Pancreas (tissue), 10 donors: ENCODE results near the gene MAP7D3. TPM values are rescaled to one million over a fixed set of nuclear protein-coding genes. Genes with fewer than 3 reads are reported as not detected.

ENCODE experiments used
- ATAC-seq, 4 donors: fragments of 200-7000 bp; cut with Tn5 transposase; one replicate each; pipeline versions ENCODE4 v1.8.0 to v1.9.1; 2020; ENCODE audit warnings: mild to moderate bottlenecking in 4 of 4, moderate library complexity in 4 of 4
- DNase-seq, 6 donors: peaks; one replicate each; pipeline ENCODE4 v3.0.0-alpha.2; 2020
- FAIRE-seq: peaks from 2 replicates; lab custom pipeline; 2012; peaks lifted over from hg19 to GRCh38; lab: Jason Lieb, UNC
- H3K27ac ChIP-seq, 4 donors: fragments of 200-600 bp; sonication (generic); 1 replicate in 3 of 4; 2 replicates in 1 of 4; pipeline versions ENCODE4 v1.5.0 to v1.8.0; 2020
- H3K27me3 ChIP-seq, 4 donors: fragments of 200-600 bp; one replicate each; pipeline ENCODE4 v1.8.0; 2021
- H3K36me3 ChIP-seq, 3 donors: fragments of 200-600 bp; sonication (generic) in 1 of 3; one replicate each; pipeline versions ENCODE4 v1.5.0 to v1.8.0; 2020 to 2021
- H3K4me1 ChIP-seq, 3 donors: fragments of 200-600 bp; one replicate each; pipeline ENCODE4 v1.8.0; 2021
- H3K4me3 ChIP-seq, 4 donors: fragments of 200-600 bp; sonication (generic) in 2 of 4; one replicate each; pipeline versions ENCODE4 v1.5.0 to v1.8.0; 2020 to 2021
- H3K9me3 ChIP-seq, 4 donors: fragments of 200-600 bp; one replicate each; pipeline ENCODE4 v1.8.0; 2021
- WGBS, 2 donors: extraction: QIAGEN DNeasy Blood & Tissue Kit; methylation state at CpG; one replicate each; pipeline ENCODE4 v1.1.7; 2013; 5-methylcytosine and 5-hydroxymethylcytosine counted together
- intact Hi-C, 3 donors: fragments of 100-400 bp; cut with DNase I; formaldehyde crosslinking; loops; one replicate each; pipeline versions ENCODE4 v1.11.1 to v1.14.2; 2022
- polyA plus RNA-seq, 2 donors: library from polyadenylated mRNA; stranded (reverse); fragments of 200-250 nt; gene quantifications; one replicate each; pipeline ENCODE4 v1.2.3, GENCODE V29; 2013
- total RNA-seq, 6 donors: library from RNA; stranded (reverse); fragmentation: NEBNext Ultra II Directional in 4 of 6; extraction: Animal tissue kit (Norgen Biotek cat#: 25700) in 4 of 6; gene quantifications; one replicate each; pipeline versions ENCODE4 v1.2.1 to v1.2.4, GENCODE V29; 2021 to 2023
- TF ChIP-seq, protein P1 (sequence below), 4 donors: fragments of 200-600 bp; sonication (generic) in 3 of 4; IDR thresholded peaks; one replicate each; pipeline versions ENCODE4 v1.5.0 to v1.8.0; 2021; ENCODE audit warnings: antibody characterized with exemption in 4 of 4
- donor health status: healthy with polysubstance abuse.
- donor health status: DM: no; HTN: no; CAD: no; lungs with moderate emphysema.
- donor health status: DM: no; HTN: no; CAD: no.
- donor health status: control.
- donor health status: control.
- donor health status: Bipolar disorder and iron deficiency.
- donor health status: DM: yes; HTN: yes; CAD: no.
- donor health status: DM: no; HTN: no; CAD: no.
- donor health status: DM: no; HTN: no; CAD: no.
- donor health status: DM: yes; HTN: yes; CAD: no.

The MAP7D3 gene
- total and polyA plus RNA-seq, 8 donors, result 1.1 to 3.6 (median 2.2) TPM

DNA sequence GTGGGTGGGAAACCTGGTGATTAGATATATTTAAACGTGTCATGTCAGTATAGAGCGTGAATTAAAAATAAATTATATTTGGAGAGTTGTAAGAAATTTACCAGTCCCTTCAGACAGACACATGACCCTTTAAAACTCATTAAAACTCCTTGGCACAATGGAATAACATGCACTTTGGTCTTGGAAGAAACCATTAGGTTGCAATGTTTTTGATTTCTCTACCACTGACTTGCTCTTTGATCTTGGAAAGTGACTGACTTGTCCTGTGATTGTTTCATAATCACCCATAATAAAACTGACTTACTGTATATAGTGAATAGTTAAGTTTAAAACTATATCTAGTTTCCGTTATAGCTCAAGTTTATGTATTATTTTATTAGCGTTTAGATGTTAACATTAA lies 68.0 kb downstream of the MAP7D3 start:
- FAIRE-seq, result no peak
- 60 to 70% methylated on average over 4 of the region's 4 CpGs for WGBS, 2 donors

DNA sequence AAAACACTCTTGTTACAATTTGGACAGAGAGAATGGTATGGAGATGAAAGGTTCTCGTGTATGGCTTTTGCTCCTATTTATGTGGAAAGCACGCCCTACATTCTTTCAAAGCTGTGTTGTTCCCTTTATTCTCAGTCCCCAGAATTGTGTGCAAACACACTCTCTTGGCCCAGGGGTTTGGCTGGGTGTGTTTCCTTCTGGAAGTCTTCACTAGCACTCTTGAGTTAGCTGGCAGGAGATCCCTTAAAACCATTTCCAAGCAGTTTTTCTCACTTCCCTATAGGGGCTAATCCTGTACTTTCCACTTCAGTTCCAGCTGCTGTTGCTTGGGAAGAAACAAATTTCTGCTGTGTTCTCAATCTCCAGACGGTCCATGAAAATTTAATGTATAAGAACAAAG lies 68.8 kb downstream of the MAP7D3 start:
- intact Hi-C loops, result no loop called here
- no peak overlapping the region for H3K27ac ChIP-seq
- TF ChIP-seq, protein P1, sequence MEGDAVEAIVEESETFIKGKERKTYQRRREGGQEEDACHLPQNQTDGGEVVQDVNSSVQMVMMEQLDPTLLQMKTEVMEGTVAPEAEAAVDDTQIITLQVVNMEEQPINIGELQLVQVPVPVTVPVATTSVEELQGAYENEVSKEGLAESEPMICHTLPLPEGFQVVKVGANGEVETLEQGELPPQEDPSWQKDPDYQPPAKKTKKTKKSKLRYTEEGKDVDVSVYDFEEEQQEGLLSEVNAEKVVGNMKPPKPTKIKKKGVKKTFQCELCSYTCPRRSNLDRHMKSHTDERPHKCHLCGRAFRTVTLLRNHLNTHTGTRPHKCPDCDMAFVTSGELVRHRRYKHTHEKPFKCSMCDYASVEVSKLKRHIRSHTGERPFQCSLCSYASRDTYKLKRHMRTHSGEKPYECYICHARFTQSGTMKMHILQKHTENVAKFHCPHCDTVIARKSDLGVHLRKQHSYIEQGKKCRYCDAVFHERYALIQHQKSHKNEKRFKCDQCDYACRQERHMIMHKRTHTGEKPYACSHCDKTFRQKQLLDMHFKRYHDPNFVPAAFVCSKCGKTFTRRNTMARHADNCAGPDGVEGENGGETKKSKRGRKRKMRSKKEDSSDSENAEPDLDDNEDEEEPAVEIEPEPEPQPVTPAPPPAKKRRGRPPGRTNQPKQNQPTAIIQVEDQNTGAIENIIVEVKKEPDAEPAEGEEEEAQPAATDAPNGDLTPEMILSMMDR (IDR thresholded peaks at IDR 0.05), result no peak

More for the DNA sequence above, 68.0 kb downstream of the MAP7D3 start:
- H3K9me3 ChIP-seq, result no peaks in the 10 kb centered on the region
- DNase-seq, result no peak
- no peaks in the 10 kb centered on the region for H3K4me1 ChIP-seq
- no peak overlapping the region for H3K27ac ChIP-seq
- no peaks in the 10 kb centered on the region for H3K36me3 ChIP-seq
- TF ChIP-seq, protein P1 (IDR thresholded peaks at IDR 0.05), result no peak
- ATAC-seq, result no peak
- intact Hi-C loops, result no loop called here
- H3K27me3 ChIP-seq, result peaks cover 0 to 25% (median 7%) of the 10 kb centered on the region in 4 donors
- H3K4me3 ChIP-seq, result no peak overlapping the region

DNA sequence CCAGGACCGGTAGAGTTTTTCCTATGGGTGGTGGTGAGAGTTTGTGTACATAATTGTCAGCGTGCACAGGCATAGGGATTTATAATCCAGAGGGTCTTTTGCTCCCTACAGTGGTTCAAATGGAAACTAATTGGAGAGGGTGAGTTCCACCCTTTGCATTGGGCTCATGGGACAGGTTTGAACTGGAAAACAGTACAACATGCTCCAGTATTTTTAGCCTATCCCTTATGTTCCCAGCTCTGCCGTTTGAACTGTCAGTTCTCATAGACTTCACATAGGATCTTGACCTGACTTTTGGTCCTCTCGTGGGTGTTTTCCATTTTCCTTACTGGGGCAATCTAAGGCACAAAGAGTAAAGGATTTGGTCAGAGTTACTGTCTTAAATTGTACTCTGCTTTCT lies 72.1 kb downstream of the MAP7D3 start:
- DNase-seq, result no peak
- Histone ChIP-seq H3K4me1 (no peaks in the 10 kb centered on the region), H3K27ac (no peak overlapping the region), H3K4me3 (no peak overlapping the region), H3K9me3 (no peaks in the 10 kb centered on the region), H3K36me3 (no peaks in the 10 kb centered on the region), H3K27me3 (peaks cover 0 to 10% (median 5%) of the 10 kb centered on the region in 4 donors)
- ATAC-seq, result no peak
- TF ChIP-seq, protein P1 (IDR thresholded peaks at IDR 0.05), result no peak
- WGBS, 2 donors, result 65 to 70% methylated on average over 4 of the region's 4 CpGs
- intact Hi-C loops, result no loop called here
- no peak for FAIRE-seq

More for the DNA sequence above, 68.8 kb downstream of the MAP7D3 start:
- DNase-seq, result no peak
- Histone ChIP-seq H3K4me1 (no peaks in the 10 kb centered on the region), H3K36me3 (no peaks in the 10 kb centered on the region), H3K4me3 (no peak overlapping the region), H3K9me3 (no peaks in the 10 kb centered on the region), H3K27me3 (peaks cover 0 to 25% (median 7%) of the 10 kb centered on the region in 4 donors)
- no peak for FAIRE-seq
- WGBS, 2 donors, result 52 to 60% methylated on average over 3 of the region's 3 CpGs
- ATAC-seq, result no peak

DNA sequence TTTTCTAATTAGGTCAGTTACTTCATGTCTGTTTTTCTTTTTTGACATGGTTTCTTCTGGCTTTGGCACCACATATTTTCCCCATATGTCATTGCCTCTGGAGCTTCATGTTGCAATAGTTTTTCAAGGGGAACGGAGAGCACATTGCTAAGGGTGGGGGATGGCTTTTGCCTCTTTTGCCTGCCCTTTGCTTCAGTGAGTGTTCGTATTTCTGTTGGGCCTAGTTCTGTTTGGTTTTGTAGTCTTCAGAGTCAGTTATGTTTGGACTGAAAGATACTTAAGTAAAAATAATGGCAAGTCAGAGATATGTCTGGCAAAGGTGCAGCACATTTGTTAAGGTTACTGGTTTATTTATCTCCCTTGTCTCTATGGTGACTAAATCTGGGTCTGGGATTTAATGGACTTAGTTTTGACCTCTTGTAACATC lies 74.8 kb downstream of the MAP7D3 start:
- Histone ChIP-seq H3K4me1 (no peaks in the 10 kb centered on the region), H3K27ac (no peak overlapping the region), H3K9me3 (no peaks in the 10 kb centered on the region), H3K4me3 (no peak overlapping the region), H3K27me3 (peaks cover 0 to 9% (median 0%) of the 10 kb centered on the region in 4 donors), H3K36me3 (no peaks in the 10 kb centered on the region)
- WGBS, 2 donors, result 47 to 61% methylated on average over 2 of the region's 2 CpGs
- intact Hi-C loops, result no loop called here
- ATAC-seq (peak in 3 of 4 donors; percentile 27 to 69 (median 63)), DNase-seq (no peak), FAIRE-seq (peak; percentile 98)
- TF ChIP-seq, protein P1 (IDR thresholded peaks at IDR 0.05), result no peak

DNA sequence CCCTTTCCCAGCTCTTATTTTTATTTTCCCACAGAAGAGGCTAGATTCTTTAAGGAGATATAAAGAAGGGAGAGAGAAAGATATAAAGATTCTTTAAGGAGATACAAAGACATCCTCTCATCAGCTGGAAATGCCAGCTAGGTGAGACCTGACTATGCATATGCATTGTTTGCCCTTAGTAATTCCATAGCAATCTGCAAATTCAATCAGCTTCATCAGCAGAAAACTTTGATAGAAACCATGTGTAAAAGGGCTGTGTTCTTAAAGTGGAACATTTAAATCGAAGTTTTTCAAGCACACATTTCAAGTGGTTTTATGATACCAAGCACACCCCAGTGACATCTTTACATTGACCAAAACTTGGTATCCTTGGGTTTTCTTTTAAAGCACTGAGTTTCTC lies 79.8 kb downstream of the MAP7D3 start:
- DNase-seq (no peak), ATAC-seq (no peak), FAIRE-seq (no peak)
- no peaks in the 10 kb centered on the region for H3K36me3 ChIP-seq
- no peaks in the 10 kb centered on the region for H3K9me3 ChIP-seq
- peaks cover 0 to 9% (median 2%) of the 10 kb centered on the region in 4 donors for H3K27me3 ChIP-seq
- TF ChIP-seq, protein P1 (IDR thresholded peaks at IDR 0.05), result no peak
- no peaks in the 10 kb centered on the region for H3K4me1 ChIP-seq
- intact Hi-C loops, result no loop called here
- no peak overlapping the region for H3K4me3 ChIP-seq
- WGBS, 2 donors, result 33% methylated on average over 1 of the region's 1 CpG
- H3K27ac ChIP-seq, result no peak overlapping the region
